Superior temporal gyrus (tissue), 1 donor: Measurements from ENCODE around the gene NDST3.

Source experiments
- DNase-seq: peaks from one replicate; pipeline ENCODE4 v3.0.0-alpha.2; 2016; ENCODE audit errors: extremely low spot score

NDST3 gene

GRCh38 chr4:118077767-118078105, 43.5 kb downstream of the NDST3 start:
- DNase-seq, result no peak

- no peak for DNase-seq
Observed at GRCh38 chr4:118081434-118081833, 47.1 kb downstream of the NDST3 start.

- no peak for DNase-seq
Observed at GRCh38 chr4:118082182-118082581, 47.9 kb downstream of the NDST3 start.

GRCh38 chr4:118085700-118086099, 51.4 kb downstream of the NDST3 start:
- no peak for DNase-seq

DNA sequence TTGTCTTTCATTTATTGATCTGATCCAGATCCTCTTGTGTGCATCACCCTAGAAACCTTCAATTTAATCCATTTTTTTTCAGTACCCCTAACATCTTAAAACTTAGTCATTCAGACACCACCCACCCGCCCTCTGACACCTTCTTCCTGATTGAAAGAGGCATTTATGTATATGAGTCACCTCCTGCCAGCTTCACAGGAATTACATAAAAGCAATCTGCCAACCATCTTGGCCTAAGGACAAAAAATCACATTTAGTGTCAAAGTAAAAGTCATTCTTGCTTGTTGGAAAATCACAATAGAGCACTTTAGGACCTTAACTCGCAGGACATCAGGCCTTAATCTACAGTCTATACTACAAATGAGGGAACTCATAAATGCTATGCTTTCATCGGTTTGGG, 52.1 kb downstream of the NDST3 start:
- DNase-seq, result peak; percentile 48

DNA sequence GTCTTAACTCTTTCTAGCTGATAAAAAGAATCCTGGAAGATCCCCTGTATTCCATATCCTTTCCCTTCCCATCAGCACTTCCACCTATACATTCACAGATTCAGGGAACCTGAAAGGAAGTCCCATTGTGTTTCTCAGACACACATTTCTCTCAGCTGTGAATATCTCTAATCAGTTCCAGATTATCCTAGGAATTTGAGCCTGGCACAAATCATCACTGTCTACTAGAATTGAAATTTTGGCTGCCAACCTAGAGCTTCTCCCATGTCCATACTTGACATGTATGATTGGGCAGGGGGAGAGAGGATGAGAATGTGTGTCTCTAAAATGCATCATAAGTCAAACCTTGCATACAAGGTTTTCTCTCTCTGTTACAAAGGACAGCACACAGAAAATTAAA, 53.1 kb downstream of the NDST3 start:
- DNase-seq, result no peak

DNA sequence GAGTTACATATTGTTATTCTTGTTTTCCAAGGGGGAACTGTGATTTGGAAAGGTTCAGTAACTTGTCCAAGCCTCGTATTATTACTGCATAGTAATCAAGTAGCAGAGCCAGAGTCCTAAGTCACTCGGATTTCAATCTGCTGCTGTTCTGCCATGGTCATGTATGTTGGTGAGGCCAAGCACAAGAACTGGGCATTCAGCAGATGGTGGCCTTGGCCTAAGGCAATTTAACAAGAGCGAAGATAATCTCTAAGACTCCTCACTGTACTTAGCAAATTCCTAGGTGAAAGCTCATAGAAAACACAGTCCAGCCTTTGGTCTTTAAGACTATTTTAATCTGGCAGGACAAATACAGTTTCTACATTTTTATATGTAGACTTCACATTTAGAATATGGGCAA, 64.8 kb downstream of the NDST3 start:
- no peak for DNase-seq

DNA sequence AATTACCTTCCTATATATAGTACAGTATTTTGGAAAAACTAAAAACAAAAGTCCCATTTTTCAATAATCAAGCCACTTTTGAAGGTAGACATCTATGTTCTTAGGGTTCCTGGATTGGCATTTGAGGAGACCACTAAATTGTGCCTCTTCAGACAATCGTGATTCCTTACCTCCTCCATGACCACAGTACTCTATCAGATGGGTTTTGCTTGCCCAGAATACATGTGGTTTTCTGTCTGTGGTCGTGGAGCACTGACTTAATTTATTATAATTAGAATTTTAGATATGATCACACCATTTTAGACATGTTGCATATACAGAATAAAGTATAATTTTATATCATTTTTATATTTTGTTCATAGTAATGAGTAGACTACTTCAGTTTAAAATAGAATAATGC, 67.9 kb downstream of the NDST3 start:
- no peak for DNase-seq

DNA sequence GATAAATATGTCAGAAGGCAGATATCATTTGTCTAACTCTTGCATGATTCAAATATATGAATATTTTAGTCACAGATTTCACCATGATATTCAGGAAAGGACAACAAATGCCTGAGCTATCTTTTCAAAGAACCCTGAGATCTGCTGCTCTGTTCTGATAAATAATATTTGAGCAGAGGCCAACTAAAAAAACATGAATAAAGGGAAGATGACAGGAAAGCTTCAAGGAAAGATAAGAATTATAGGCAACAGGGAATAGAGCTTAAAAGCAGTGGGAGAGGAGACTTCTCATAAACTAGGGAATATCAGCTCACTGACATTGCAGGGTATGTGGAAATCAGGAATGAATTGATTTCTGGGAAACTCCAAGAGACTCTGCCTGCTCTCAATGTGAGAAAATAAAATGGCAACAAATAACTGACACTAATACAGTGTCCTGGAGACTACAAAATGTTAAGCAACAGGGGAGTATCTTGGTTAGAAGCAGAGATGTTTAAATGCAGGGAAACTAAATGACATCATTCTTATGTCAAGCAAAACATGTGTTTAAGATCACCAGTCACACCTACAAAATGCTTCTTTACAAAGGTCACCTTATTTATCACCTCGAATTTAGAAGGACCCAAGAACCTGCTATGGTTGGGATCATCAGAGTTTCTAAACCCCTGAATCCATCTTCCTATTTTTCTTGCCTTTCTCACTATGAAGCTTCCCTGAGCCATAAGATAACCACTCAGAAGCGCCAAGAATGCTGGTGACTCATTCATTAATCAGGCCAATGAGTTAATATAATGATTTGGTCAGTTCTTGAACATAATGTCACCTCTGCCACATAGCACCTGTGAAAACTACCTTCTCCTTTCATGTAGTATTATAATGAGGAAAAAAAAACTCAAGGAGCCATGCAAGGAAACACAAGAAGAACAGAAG, 78.1 kb downstream of the NDST3 start:
- DNase-seq, result no peak

GRCh38 chr4:118113220-118113619, 78.9 kb downstream of the NDST3 start:
- no peak for DNase-seq

DNA sequence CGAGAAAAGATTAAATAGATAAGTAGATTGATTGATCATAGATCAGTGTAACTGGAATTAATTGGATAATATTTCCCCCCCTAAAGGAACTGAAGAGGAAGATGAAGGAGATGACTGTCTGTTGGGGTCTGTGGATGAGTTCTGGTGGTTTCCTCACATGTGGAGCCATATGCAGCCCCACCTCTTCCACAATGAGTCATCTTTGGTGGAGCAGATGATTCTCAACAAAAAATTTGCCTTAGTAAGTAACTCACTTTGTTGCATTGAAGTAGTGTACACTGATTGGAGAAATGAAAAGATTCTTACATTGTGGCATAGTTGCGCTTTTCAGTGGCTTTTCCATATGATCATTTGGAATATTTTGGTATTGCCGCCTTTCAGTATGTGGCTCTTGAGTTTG, 80.4 kb downstream of the NDST3 start:
- DNase-seq, result no peak

DNA sequence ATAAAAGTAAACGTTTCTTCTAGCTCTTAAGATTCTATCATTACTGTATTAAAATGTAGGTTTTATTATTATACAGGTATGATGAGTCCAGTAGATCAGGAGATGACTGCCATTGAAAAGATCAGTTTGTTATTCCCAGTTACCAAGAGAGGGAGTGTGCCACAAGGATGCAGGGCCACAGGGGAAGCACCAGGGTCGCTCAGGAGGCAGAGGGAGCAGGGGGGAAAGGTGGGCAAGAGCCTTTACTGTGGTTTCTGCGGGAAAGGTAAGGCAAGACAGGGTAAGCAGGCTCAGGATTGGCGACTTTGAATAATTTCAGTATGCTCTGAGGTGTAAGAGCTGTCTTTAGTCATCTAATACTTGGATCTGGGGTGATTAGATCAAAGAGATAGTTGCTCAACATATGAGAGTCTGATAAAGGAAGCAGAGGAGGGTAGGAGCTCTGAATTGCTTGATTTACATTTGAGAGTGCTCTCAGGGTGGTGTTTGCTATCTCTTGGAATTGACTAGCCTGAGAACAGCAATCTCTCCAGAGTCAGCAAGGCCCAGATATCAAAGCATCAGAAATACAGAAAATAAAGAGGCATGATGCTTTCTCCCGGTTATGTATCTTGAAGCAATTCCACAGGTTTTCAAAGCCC, 86.0 kb downstream of the NDST3 start:
- DNase-seq, result no peak

DNA sequence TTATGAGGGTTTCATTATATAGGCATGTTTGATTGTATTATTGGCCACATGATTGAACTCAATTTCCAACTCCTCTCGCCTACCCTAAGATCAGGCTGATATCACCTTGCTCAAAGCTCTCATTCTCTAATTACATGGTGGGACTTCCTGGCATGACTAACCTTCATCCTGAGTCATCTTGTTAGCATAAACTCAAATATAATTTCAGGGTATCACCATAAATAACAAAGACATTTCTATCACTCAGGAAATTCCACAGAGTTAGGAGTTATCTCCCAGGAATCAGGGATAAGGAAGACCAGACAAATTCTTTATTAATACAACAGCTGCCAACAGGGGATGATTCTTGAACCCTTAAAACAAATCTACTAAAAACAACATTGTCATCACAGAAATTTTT, 90.7 kb downstream of the NDST3 start:
- no peak for DNase-seq

GRCh38 chr4:118139241-118139640, 105.0 kb downstream of the NDST3 start:
- no peak for DNase-seq

- DNase-seq, result no peak
Observed at GRCh38 chr4:118141240-118141639, 107.0 kb downstream of the NDST3 start.

DNA sequence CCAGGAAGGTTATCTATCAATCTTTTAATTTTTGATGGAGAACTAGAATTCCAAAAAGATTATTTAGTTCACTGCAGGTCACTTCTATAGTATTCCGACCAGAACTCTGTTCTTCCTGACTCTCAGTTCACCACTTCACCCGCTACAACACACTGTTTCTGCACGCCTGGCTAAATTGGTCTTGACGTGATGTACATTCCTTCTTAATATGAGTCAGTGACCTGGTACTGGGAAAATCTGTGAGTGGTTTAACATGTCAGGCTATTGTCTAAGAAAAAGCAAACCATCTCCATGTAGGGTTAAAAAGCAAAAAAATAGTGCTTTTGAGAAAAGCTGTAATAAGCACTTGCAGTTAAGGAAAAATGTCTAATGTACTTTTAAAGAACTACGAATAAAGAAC, 120.4 kb downstream of the NDST3 start:
- DNase-seq, result no peak

DNA sequence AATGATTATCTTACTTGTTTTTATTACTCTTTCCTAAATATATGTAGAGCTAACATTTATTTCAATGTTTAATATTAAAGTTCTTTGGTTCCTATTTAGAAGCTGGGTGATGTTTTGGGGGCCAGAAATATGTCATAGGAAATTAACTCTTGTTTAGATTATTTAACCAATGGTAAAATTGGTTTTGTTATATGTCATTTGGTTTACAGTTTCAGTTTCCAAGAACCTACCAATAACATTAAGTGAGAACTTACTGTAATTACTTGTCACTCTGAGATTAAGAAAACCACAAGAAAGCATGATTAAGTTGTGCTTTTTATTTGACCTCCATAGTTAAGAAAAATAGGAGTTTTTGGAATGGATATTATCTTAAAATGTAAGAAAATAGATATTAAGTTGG, 121.2 kb downstream of the NDST3 start:
- no peak for DNase-seq

GRCh38 chr4:118158763-118159375, 124.6 kb downstream of the NDST3 start:
- DNase-seq, result no peak

- DNase-seq, result no peak
Observed at GRCh38 chr4:118167306-118167705, 133.0 kb downstream of the NDST3 start.

GRCh38 chr4:118171381-118171780, 137.1 kb downstream of the NDST3 start:
- DNase-seq, result no peak

DNA sequence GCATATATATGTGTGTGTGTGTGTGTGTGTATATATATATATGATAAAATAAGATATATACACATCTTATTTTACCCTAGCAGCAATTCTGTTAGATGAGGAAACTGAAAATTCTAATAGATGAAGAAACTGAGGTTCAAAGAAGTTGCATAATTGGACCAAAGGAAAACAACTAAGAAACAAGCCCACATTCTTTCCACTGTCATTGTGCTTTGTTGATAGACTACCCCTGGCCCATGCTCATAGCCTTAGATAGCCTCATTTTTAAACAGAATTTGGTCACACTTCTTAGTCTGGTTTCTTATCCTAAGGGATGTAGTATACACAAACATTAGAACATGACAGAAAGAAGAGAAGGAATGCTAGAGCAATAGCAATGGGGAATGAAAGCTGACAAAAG, 138.8 kb downstream of the NDST3 start:
- no peak for DNase-seq

- peak; percentile 60 for DNase-seq
Observed at GRCh38 chr4:118173956-118174725, 139.9 kb downstream of the NDST3 start.
